HG03045 (cell line): Measurements from ENCODE around the gene WDR64.
"Not testable (repeated sequence)": the region's sequence is repeated elsewhere in the genome, so short reads cannot be mapped to it uniquely, and the experiment has no call there.

ENCODE experiments used
- ATAC-seq: cut with Tn5 transposase; IDR thresholded peaks from one replicate; pipeline ENCODE4 v1.9.1; 2021; ENCODE audit warnings: mild to moderate bottlenecking, moderate library complexity; ENCODE audit not compliant: unreplicated experiment

Gene WDR64

DNA sequence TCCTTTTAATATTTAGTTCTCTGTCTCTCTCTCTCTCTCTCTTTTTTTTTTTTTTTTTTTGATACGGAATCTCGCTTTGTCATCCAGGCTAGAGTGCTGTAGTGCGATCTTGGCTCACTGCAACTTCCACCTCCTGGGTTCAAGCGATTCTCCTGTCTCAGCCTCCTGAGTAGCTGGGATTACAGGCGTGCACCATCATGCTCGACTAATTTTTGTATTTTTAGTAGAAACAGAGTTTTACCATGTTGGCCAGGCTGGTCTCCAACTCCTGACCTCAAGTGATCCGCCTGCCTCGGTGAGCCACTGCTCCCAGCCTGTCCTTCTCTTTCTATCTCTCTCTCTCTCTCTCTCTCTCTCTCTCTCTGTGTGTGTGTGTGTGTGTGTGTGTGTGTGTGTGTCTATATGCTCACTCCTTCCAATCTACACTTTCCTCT, 83.4 kb downstream of the WDR64 start:
- not testable (repeated sequence) for ATAC-seq

DNA sequence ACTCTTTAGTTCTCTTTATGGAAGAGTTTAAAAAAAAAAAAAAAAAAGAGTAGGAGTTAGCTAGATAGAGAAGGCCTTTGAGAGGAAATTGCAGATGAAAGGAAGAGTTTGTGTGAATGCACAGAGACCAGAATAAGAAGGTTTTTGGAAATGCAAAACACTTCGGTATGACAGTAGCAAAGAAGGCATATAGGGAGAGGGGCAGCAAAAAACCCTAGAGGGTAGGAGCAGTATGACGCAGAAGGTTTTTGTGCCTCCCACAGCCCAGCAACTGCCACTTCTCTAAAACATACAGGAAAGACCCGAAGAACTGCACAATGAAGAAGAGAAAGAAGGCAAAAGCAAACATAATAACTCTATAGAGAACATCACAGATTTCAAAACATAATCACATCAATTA, 84.3 kb downstream of the WDR64 start:
- no peak for ATAC-seq

DNA sequence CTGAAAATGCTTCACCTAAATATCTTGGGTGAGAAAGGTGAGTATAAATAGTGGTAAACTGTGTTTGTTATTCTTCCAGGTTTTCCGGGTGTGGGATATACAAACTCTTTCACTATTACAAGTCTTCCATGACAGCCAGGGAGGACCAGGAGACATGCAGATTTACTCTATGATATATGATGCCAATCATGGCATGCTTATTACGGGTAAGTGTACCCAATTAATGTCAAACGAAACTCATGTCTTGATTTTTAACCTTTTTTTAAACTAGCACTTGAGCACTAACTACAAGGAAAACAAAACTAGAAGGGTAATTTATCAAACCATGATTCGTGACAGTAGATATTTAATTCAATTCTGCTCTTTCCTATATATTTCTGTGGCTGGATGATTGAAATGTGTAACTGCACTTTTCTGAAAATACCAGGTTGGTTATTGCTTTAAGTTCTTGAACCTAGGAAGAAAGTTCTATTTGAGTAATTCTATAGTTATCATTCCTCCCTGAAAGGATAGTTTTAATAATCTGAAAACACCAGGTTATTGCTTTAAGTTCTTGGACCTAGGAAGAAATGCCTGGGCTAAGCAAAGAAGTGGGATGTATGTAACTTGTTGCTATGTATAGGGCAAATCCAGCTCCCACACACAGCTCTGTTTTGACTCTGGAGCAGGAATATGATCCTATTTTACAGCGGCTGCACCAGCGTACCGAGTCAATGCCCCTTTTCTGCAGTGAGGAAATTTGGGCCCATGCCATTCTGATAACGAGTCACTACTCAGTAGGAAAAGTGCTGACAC, 86.4 kb downstream of the WDR64 start:
- ATAC-seq = no peak

DNA sequence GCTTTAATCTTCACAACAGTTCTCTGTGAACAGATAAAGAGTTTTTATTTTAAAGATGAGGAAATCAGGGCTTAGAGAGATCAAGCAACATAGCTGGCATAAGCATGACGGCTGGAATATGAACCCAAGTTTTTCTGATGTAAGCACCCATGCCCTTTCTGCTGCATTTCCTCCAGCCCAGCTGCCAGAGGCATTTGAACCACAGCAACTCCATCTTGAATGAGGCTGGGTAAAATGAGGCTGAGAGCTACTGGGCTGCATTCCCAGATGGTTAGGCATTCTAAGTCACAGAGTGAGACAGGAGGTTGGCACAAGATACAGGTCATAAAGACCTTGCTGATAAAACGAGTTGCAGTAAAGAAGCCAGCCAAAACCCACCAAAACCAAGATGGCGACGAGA, 90.0 kb downstream of the WDR64 start:
- ATAC-seq = no peak

DNA sequence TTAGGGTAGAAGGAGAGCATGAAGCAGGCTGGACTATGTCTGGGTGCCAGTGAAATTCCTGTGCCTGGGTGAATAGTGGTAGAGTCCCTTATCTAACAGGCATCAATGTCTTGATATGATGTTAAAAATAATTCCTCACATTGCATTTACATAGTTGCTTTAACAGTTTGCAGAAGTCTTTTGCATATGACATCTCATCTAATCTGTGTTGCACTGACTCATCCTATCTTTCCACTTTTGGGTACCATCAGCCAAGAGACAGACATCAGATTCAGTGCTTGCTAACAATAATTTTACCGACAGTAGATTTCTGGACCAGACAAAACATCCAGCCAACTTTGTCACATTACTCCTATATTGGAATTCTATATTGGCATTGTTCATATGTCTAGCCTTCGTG, 92.5 kb downstream of the WDR64 start:
- ATAC-seq = no peak

DNA sequence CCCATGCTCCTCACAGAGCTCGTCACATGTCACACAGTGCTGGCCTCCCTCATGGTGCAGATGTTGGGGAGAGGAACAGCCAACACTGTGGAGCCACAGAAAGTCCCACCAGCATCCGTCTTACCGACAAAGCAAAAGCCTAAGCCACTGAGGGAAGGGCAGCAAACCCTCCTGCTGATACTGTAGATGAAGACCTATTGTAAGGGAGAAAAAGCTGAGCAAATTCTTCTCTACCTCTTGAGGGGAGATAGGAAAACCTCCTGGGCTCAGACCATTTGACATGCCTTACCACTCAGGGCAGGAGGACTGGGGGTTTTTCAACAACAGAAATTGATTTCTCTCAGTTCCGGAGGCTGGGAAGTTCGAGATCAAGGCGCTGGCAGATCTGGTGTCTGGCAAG, 95.9 kb downstream of the WDR64 start:
- no peak for ATAC-seq

DNA sequence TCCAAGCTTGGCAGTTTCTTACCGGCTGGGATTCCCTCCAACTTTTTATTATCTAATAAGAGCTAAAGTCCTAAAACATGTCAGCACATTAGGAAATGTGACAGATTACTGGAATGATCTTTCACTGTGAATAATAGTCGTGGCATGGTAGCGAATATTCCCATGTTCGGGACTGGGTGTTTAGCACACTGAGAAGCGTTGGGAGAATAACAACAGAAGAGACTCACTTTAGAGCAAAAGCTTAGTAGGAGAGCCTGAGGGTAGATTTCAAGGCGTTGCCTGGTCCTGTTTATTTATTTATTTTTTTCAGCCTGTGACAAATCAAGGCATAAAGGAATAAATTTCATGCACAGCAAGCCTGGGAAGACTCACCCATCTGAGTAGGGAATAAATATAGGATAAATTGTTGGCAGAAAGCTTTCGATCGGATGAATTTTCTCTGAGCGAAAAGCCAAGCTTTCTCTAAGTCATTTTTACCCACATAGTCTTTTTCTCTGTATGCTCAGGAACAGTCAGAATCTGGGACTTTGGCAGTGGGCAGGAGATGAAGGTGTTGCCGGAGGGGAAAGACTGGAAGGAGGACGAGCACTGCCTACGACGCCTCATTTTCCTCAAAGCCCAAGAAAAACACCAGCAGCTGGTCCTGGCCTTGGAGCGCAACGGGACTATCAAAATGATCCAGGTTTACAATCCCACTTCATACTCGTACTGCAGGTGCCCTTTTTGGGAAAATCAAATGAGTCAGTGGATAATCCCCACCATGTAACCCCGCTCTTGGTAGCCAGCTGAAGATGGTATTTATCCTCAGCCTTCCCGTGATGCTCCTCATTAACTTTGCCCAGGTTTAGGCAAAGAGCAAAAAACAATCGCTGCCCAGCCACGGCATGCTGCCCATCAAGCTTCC, 97.2 kb downstream of the WDR64 start:
- no peak for ATAC-seq

DNA sequence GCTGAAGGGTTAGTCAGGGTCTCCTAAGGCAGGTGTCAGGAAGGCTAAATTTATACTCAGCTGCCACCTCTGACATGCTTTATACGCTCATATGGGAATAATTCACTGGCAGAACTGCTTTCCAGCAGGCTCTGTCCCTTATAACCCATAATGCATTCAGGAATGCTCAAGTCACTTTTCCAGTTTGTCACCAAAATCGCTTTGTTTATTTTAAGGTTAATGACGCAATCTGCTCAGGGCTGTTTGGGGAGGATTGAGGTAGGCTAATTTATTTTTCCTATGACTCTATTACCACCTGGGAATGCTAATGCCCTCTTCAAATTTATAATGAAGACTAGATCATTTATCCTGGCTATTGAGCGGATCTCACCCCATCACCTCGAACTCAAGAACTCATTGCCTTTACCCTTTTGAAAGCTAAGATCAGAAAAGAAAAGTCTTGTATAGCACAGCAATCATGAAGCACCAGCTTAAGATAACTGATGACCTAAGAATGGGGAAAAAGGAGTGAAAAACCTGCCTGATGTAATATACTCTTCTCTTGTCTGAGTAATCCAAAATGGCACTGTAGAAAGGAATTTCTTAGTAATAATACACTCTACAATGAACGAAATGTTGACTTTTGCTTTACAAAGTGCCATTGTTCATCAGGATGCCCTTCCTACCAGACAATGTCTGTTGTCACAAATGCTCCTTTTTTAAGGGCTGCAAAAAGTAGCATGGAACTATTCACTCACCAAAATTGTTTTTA, 98.0 kb downstream of the WDR64 start:
- ATAC-seq = no peak

DNA sequence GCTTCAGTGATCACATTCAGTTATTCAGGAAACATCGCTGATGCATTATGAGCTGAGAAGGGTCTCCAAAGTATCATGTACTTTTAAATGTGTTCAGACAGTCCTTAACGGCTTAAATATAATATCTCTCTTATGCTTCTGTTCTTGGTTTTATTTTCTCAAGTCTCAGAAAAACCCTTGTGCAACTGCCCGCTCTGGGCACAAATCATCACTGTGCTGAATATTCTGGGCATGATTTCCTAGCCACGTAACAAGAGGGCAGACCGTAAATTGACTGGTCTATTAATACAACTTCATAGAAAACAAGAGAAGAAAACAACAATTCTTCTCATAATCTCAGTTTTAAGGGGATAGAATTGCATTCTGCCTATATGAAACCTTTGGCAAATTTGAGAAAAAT, 99.4 kb downstream of the WDR64 start:
- ATAC-seq = no peak

DNA sequence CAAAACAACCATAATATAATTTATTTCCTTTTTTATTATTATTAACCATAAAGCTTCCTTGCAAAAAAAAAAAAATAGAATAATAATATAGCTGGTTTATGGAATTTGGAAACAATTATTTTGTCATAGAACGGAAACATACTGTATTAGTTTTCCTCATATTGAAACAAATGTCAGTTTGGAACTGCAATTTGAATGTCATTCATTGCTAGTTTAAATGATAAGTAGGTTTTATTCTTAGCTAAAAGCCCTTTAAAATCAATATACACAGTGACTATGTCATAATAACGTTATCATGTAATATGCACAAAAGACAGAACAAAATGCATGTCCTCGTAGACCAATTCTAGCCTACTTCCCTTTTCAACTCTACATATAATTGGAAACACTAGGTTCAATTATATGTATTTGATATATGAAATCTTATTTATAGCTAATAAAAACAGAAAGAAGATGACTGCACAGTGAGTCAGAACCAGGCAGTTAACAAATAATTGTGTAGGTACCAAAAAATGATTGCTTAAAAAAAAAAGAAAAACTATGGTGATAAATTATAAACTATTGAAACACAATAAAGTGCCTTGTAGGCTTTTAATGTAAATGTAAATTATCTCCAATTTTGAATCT, 110.7 kb downstream of the WDR64 start:
- no peak for ATAC-seq

DNA sequence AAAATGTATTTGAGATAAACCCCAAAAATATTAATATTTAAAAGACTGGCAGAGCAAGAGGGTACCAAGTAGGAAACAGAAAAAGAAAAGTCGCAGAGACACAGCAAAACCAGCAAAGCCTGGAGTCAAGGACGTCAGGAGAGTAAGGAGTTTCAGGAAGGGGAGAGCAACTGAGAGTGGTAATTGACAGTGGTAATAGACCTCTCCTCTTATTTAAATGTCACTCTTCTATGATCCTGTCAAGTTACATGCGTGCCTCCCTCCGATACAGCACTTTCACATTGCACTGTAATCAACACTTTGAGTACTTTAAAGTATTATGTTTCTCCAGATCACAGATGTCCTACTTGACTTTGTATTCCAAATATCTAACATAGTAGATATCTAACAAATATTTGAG, 113.3 kb downstream of the WDR64 start:
- ATAC-seq = no peak

DNA sequence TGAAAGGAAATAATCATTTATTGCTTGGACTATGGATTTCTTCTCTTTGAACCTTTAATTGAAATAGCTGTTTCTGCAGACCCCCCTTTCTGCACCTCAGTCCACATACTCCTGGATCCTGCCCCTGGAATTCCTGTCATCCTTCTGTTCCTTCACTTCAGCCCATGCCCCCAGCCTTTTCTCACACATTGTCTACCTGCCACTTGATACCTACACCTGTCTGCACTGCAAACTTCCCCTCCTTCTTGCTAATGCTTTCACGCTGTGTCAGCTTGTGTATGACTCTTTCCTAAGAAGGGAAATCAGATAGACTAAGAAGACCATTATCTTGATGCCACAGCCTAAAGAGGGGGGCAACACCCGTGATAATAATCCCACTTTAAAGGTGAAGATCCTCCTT, 115.7 kb downstream of the WDR64 start:
- ATAC-seq = no peak

DNA sequence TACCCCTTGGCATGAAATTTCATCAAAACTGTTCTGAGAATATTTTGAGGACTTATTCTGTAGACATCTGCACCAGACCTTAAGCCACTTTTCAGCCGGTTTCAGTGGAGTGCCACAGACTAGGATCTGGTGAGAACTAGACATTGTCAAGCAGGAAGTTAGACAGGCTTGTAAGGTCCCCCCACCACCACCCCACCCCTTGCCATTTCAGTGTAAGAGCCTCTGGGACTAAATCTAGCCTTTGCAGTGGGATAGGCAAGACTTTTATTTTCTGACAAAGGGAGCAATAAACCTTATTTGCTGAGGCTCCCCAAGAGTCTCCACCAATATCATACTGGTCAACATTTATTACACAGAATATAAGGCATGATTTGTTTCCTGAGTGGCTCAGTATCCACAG, 118.0 kb downstream of the WDR64 start:
- no peak for ATAC-seq

DNA sequence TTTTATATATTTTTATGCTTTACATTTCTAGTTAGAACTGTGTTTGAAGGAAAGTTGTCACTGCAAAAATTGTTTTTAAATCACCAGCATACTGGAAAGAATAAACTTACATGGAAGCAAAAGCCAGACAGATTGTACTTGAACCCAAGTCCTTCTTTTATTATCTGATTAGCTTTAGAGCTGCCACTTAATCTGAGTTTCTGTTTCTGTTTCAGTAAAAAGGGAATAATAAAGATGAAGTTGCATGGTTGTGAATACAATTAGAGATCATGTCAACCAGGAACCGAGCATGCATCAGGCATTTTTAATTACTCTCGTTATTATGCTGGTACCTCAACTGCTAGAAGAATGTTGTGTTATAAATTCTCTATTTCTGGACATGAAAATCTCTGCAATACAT, 119.0 kb downstream of the WDR64 start:
- no peak for ATAC-seq

DNA sequence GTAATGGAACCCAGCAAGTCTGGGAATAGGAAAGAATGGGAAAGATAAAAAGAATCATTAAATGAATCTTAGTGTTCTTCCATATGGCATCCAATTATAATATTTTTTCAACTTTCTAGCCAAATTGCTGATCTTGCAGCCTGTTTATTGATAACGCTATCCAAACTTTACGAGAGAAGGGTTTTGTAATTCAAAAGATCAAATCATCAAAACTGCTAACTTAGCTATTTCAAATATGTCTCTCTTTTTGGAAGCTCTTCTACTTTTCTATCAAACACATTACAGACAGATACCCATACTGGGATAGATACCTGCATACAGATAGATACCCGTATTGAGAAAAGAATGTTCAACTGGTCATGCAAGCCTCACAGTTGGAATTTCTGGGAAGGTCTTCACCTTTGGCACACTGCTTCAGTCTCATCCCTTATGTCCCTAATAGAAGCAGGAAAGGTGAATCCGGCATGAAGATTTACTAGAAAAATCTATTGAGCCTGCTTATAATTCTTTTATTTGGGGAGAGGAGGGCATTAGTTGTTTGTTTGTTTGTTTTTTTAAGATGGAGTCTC, 120.9 kb downstream of the WDR64 start:
- ATAC-seq = no peak

DNA sequence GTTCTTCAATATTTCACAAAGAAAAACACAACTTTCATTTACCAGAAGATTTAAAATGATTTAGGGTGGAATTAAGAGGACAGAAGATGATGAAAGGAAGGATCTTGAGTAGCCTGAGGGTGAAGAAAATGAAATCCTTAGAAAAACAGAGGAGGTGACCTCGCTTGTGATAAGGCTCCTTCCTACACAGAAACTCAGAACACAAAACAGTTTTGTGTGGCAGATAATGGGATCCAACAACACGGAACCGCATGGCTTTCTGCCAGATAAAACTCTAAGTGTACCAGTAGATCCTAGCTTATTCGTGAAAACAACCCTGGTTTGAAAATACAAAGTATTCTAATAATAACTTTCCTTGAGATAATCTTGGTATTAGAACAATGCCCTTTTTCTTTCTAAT, 121.9 kb downstream of the WDR64 start:
- ATAC-seq = no peak

DNA sequence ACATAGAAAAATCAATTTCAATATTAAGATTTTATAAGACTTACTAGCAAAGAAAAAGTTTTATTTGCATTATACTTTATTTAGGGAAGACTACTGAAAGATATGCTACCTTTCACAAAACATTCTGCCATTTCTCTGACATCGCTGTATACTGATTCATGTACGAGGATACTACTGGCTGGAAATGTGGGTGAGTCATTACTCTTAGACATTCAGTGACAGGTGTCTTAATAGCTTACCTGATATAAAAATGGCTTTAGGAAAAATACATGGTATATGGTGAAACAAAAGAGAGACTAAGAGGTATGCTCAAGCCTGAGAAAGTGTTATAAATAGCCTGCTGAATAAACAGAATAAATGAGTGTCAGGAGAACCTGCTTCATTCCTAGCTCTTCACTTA, 122.9 kb downstream of the WDR64 start:
- ATAC-seq = no peak

DNA sequence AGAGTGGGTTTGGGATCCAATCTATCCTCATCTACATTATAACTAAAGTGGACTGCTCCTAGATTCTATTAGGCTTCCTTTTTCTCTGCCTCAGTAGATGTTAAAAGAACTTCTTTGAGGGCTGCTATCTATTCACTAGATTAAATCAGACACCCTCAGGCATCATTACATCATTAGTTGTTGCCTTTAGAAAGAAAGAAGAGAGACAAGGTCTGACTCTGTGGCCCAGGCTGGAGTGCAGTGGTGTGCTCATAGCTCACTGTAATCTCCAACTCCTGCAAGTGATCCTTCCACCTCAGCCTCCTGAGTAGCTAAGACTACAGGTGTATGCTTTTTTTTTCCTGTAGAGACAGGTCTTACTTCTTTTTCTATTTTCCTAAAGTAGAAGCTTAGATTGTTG, 124.8 kb downstream of the WDR64 start:
- no peak for ATAC-seq

DNA sequence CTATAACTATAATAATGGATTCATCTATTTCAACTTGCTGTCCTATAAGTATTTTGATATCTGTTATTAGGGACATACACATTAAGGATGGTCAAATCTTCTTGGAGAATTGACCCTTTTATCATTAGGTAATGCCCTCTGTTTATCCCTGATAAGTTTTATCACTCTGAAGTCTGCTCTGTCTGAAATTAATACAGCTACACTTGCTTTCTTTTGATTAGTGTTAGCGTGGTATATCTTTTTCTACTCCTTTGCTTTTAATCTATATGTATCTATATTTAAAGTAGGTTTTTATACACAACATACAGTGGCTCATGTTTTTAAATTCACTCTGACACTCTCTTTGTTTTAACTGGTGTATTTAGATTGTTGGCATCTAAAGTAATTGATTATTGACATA, 126.0 kb downstream of the WDR64 start:
- no peak for ATAC-seq

DNA sequence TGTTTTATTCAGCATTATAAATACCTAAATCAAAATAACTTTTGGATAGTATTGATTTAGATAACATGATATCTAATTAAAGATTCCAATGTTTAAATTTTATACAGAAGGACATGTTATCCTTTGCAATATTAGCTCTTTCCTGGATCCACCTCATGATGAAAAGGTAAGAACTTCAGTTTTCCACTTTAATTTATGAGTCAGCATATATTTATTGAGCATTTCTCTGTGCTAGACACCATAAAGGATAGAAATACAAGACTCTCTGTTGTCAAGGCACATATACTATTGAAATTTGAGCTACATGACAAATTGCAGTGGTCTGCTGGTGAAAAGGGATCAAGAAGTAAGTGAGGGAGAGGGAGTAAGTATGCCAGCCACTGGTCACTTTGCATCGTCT, 127.8 kb downstream of the WDR64 start:
- ATAC-seq = no peak

DNA sequence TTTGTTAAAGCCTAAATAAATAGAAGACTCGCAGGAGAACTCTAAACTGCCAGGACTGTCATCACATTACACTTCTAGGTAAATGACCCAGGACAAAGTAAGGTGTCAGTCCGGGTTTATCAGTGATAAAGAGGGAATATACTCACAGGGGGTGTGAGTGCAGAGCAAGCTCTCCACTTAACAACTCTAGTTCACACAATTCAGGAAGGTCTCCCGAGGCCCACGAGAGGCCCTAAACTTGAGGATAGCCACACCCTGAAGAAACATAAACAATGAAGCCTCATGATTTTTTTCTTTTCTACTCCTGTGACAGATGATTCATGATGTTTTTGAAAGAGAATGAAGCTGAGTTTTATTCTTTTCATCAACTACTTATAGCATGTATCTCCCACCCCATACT, 130.3 kb downstream of the WDR64 start:
- no peak for ATAC-seq
